NCI-H2196 (cell line): ENCODE results near the gene CERK.
"Not testable (repeated sequence)": the region's sequence is repeated elsewhere in the genome, so short reads cannot be mapped to it uniquely, and the experiment has no call there.

ENCODE experiments used
- DNase-seq: peaks from one replicate; lab custom pipeline; 2025; ENCODE audit not compliant: unreplicated experiment; lab: John Stamatoyannopoulos, UW

Gene CERK

DNA sequence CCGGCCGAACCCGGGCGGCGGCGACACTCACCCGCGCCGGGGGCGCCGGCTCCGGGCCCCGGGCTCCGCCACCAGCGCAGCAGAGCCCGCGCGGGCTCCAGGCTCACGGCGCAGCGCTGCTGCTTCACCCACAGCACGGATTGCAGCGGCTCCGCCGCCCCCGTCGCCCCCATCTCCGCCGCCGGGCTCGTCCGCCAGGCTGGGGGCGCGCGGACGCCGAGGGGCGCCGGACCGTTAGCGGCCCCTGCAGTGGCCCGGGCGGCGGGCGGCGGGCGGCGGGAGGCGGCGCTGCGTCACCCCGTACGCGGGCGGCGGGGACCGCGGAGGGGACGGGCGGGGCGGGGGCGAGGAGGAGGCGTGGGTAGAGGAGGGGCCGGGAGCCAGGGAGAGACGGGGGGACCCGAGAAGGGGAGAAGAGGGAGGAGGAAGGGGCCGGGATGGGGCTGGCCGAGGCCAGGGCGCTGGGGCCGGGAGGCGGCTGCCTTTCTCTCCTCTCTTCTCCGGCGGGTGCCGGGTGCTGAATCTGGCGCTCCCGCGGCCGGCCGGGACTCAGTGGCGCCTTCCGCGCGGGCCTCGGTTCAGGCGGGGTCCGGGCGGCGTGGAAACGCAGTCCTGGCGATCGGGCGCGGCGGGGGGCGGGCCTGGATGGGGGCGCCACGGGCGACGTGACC, at the start of gene CERK:
TSS of gene CERK (minus strand) at position 277 of the 671 bp plus-strand sequence. CDS start at position 173, 104 bp downstream.
- peak; percentile 36 for DNase-seq

- no peak for DNase-seq
These were observed 45.7 kb upstream of the CERK start for GRCh38 chr22:46783721-46784120.

GRCh38 chr22:46782200-46782599, 44.1 kb upstream of the CERK start:
- not testable (repeated sequence) for DNase-seq

- DNase-seq: no peak
These were observed 43.2 kb upstream of the CERK start for GRCh38 chr22:46781291-46781690.

DNA sequence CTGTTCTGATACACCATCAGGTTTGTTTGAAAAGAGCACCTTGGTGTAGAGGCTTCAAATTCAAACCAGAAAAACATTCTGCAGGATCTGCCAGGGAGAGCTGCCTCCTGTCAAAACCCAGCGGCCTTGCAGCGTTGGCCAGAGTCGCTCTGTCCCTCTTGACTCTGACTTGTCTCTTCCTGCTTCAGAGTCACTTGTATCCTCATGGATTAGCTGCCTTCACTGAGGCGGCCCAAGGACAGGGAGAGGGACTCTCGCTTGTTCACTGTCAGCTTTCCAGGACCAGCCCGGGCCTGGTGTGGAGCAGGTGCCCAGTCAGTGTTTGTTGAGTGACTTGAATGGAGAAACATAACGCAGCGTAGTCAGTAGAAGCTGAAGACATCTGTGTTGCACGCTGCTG, 42.4 kb upstream of the CERK start:
- DNase-seq: no peak

- DNase-seq: no peak
These were observed 41.6 kb upstream of the CERK start for GRCh38 chr22:46779651-46780050.

- DNase-seq: no peak
These were observed 41.0 kb upstream of the CERK start for GRCh38 chr22:46779023-46779422.

DNA sequence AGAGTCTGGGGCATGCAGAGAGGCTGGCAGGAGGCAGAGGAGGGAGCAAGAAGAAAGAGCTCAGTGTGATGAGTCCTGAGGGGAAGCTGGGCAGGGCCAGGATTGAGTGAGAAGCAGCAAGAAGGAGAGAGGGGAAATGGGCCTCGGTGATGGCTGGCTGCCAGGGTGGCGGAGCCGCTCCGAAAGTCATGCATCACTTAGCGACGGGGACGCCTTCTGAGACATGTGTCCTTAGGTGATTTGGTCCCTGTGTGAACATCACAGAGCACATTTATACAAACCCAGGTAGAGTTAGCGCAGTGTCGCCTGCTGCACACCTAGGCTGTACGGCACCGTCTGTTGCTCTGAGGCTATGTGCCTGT, 39.5 kb upstream of the CERK start:
- no peak for DNase-seq

- no peak for DNase-seq
These were observed 39.0 kb upstream of the CERK start for GRCh38 chr22:46776876-46777608.

DNA sequence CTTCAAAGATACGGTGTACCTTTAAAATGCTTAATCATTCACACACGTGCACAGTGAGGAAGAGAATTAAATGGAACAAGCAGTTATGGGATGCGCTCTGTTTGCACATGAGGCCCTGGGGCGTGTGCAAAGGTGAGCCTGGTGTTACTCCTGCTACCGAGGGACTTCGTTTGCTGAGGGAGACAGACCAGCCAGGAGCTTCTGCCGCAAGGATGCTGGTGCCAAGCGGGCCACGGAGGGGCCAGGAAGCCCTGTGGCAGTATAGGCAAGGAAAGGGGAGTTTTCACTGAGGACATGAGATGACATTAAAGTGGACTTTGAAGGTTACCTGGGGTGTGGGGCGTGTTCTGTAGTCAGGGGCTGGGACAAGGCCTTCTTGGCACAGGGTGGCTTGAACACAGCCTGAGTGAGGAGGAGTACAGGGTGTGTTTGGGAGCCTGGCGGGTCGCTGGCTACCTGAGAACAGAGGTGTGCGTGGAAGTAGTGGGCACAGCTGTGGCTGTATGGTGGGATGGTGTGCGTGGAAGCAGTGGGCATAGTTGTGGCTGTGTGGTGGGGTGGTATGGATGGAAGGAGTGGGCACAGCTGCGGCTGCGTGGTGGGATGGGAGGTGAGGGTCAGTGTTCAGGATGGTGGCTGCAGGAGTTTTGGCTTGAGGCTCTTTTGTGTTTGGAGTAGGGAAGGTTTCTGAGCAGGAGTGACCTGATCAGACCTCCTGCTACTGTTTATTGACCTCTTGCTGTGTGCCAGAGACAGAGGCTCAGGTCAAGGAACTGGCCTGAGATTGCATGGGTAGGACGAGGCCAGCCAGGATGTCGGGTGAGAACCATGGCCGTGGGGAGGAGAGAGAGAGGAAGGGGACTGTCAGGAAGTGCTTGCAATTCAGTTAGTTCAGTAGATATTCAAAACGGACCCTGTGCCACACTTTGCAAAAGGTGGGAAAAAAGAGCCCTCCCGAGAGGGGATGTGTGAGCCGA, 38.1 kb upstream of the CERK start:
- no peak for DNase-seq

GRCh38 chr22:46774980-46775849, 37.2 kb upstream of the CERK start:
- no peak for DNase-seq

GRCh38 chr22:46774253-46774979, 36.4 kb upstream of the CERK start:
- no peak for DNase-seq

DNA sequence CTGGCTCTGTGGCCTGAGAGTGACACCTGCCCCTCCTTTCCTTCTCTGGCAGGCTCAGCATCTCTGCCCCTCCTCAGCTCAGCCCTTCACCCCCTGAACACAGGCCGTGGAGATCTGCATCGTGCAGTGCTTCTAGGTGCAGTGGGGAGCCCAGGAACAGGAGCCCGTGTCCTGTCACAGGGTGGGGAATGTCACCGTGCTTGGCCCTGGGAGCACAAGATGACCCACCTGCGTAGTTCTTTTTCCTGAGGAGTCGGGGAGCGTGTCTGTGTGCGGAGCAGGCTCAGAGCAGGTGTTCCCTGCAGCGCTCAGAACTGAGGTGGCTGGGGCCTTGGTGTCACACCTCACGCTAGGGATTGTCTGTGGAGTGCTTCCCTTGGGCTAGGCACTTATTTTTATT, 35.0 kb upstream of the CERK start:
- no peak for DNase-seq

DNA sequence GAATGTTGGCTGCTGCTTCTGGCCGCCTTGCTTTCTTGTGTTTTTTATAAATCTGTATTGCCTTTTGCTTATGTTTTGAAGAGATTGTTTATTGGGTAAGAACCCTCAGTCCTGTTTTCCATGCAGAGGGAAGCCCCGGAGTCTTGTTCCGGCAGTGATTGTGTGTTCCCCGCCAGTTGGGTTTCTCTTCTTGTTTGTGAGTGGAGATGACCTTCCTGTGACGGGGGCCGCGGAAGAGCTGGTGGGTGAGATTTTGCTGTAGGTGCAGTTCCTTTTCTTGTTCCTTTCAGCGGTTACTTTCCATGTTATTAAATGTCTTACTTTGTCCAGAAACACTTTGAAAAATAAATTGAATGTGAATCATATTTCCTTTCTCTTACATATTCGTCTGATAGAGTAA, 32.7 kb upstream of the CERK start:
- no peak for DNase-seq

DNA sequence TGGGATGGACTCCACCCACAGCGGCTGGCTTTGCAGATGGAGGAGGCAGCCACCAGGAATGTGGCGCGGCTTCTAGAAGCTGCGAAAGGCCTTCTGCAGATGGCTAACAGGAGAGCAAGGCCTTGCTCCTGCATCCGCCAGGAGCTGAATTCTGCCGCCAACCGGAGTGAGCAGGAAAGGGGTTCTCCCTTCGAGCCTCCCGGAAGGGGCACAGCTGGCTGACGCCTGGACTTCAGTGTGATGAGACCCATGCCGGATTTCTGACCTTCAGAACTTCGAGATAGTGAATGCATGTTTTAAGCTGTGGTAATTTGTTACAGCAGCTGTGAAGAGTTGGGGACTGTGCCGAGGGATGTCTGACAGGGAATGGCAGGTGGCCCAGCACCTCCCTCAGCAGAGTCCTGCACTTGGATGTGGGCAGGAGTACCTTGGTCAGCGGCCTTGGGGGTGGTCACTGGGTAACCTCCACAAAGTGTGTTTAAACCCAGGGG, 32.1 kb upstream of the CERK start:
- no peak for DNase-seq

GRCh38 chr22:46769706-46770105, 31.7 kb upstream of the CERK start:
- no peak for DNase-seq

- DNase-seq: peak; percentile 82
These were observed 31.2 kb upstream of the CERK start for GRCh38 chr22:46769191-46769675.

DNA sequence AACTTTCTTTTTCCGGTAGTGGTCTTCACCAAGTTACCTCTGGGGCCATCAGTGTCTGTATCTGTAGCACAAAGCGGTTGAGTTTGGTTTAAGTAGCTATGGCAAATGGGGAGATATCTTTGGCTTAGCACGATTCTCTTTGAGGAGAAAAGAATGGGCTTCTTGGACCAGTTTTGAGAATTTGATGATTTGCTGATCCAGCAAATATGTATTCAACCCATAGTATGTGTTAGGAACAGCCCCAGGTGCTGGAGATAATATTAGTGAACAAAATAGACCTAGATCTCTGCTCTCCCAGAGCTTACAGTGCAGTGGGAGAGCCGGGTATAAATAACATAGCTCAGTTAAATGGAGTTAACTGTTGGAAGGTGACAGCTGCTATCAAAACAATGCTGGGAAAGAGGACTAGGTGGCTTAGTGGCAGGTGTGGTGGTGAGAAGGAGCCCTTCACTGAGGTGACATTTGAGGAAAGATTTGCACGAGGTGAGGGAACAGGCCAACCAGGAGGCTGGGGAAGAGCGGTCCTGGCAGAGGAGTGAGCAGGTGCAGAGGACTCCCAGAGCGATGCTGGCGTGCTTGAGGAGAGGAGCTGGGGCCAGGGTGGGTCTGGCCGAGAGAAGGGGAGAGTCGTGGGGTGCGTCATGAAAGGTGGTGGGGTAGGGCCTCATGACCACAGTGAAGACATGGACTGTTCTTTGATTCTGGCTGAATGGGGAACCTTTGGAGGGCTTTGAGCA, 29.4 kb upstream of the CERK start:
- DNase-seq: no peak

GRCh38 chr22:46766611-46767010, 28.6 kb upstream of the CERK start:
- no peak for DNase-seq
